Uterus (tissue), 2 donors: ENCODE results near the gene GDPD1.

ENCODE experiments used
- POLR2A ChIP-seq, 2 donors: fragments of 450-650 bp; IDR thresholded peaks; one replicate each; pipeline ENCODE4 v1.6.1; 2016; ENCODE audit warnings: antibody characterized with exemption in 2 of 2, mild to moderate bottlenecking in 1 of 2, moderate library complexity in 1 of 2
- TF ChIP-seq, protein P1 (sequence below), 4 experiments: fragments of 200-600 bp in 2 of 4; fragments of 450-650 bp in 2 of 4; sonication (generic) in 2 of 4; IDR thresholded peaks; one replicate each; pipeline ENCODE4 v1.5.1; 2016 to 2019; ENCODE audit warnings: antibody characterized with exemption in 4 of 4, mild to moderate bottlenecking in 2 of 4, moderate library complexity in 1 of 4

DNA sequence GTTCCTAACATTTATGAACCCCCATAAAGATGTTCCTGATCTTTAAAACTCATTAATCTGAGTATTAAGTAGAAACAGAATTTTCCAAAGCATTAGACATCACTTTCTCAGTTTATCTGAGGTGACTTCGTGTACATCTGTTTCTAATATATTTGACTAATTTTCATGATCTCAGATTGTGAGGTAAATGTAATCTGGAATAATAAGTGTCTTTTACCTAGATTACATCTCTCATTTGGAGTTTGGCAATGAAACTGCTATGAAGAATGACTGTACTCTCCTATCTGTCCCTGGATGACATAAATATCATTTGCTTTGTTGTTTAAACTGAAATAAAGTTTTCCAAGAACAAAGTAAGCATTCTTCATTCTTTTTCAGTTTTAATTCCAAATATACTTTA lies 55.3 kb downstream of the GDPD1 start:
- TF ChIP-seq, protein P1, sequence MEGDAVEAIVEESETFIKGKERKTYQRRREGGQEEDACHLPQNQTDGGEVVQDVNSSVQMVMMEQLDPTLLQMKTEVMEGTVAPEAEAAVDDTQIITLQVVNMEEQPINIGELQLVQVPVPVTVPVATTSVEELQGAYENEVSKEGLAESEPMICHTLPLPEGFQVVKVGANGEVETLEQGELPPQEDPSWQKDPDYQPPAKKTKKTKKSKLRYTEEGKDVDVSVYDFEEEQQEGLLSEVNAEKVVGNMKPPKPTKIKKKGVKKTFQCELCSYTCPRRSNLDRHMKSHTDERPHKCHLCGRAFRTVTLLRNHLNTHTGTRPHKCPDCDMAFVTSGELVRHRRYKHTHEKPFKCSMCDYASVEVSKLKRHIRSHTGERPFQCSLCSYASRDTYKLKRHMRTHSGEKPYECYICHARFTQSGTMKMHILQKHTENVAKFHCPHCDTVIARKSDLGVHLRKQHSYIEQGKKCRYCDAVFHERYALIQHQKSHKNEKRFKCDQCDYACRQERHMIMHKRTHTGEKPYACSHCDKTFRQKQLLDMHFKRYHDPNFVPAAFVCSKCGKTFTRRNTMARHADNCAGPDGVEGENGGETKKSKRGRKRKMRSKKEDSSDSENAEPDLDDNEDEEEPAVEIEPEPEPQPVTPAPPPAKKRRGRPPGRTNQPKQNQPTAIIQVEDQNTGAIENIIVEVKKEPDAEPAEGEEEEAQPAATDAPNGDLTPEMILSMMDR (IDR thresholded peaks at IDR 0.05) = no peak
- TF ChIP-seq POLR2A (IDR thresholded peaks at IDR 0.05) = no peak
